ENCODE measurements around the gene MAGI3. TPM values are rescaled to one million over a fixed set of nuclear protein-coding genes. Genes with fewer than 3 reads are reported as not detected.

The MAGI3 gene
- polyA plus RNA-seq = under 1 TPM in 1 of 3 donors, not detected in 2; 0.15 TPM

- peaks cover 2 to 17% (median 11%) of the 10 kb centered on the region in 3 donors for H3K27me3 Mint-ChIP-seq (ENCODE audit: low read depth in 3 of 3)
- no peaks in the 10 kb centered on the region for H3K36me3 Mint-ChIP-seq
- H3K4me3 Mint-ChIP-seq = peak within 1 kb of the TSS; percentile 89 to 95 (median 92)
- peak within 1 kb of the TSS in 4 of 6 donors; percentile 25 to 75 (median 48) for H3K27ac Mint-ChIP-seq
- H3K9me3 Mint-ChIP-seq = peaks cover 0 to 3% (median 0%) of the 10 kb centered on the region in 6 donors
- peak; percentile 83 to 85 (median 84) for DNase-seq
- peaks cover 15 to 21% of the 10 kb centered on the region in 2 donors for H3K4me1 Mint-ChIP-seq
Observed at GRCh38 chr1:113389953-113390834, at the start of gene MAGI3. Gene MAGI3, plus strand, starts transcription at chr1:113390515. Its CDS starts 519 bp downstream, at chr1:113391034.

GRCh38 chr1:113353580-113353979 lies 36.7 kb upstream of the MAGI3 start:
- H3K4me3 Mint-ChIP-seq = no peak overlapping the region
- H3K27me3 Mint-ChIP-seq (ENCODE audit: low read depth in 3 of 3) = peaks cover 1 to 7% (median 3%) of the 10 kb centered on the region in 3 donors
- no peaks in the 10 kb centered on the region for H3K4me1 Mint-ChIP-seq
- peaks cover 0 to 3% (median 0%) of the 10 kb centered on the region in 6 donors for H3K9me3 Mint-ChIP-seq
- no peak overlapping the region for H3K27ac Mint-ChIP-seq
- H3K36me3 Mint-ChIP-seq = no peaks in the 10 kb centered on the region
- DNase-seq = no peak

GRCh38 chr1:113363935-113364334 lies 26.4 kb upstream of the MAGI3 start:
- Mint-ChIP-seq H3K27ac (no peak overlapping the region), H3K9me3 (no peaks in the 10 kb centered on the region), H3K4me3 (no peak overlapping the region), H3K4me1 (no peaks in the 10 kb centered on the region), H3K36me3 (no peaks in the 10 kb centered on the region), H3K27me3 (ENCODE audit: low read depth in 3 of 3) (peaks cover 3 to 13% (median 5%) of the 10 kb centered on the region in 3 donors)
- no peak for DNase-seq

- no peak for DNase-seq
- no peak overlapping the region for H3K4me3 Mint-ChIP-seq
- no peaks in the 10 kb centered on the region for H3K36me3 Mint-ChIP-seq
- peaks cover 0 to 3% (median 0%) of the 10 kb centered on the region in 6 donors for H3K9me3 Mint-ChIP-seq
- H3K27me3 Mint-ChIP-seq (ENCODE audit: low read depth in 3 of 3) = peaks cover 3 to 8% (median 5%) of the 10 kb centered on the region in 3 donors
- no peaks in the 10 kb centered on the region for H3K4me1 Mint-ChIP-seq
- H3K27ac Mint-ChIP-seq = no peak overlapping the region
Observed at GRCh38 chr1:113369040-113369439, 21.3 kb upstream of the MAGI3 start.

- peaks cover 0 to 3% (median 0%) of the 10 kb centered on the region in 6 donors for H3K9me3 Mint-ChIP-seq
- no peak overlapping the region for H3K4me3 Mint-ChIP-seq
- H3K27me3 Mint-ChIP-seq (ENCODE audit: low read depth in 3 of 3) = peaks cover 3 to 6% (median 3%) of the 10 kb centered on the region in 3 donors
- H3K36me3 Mint-ChIP-seq = no peaks in the 10 kb centered on the region
- H3K27ac Mint-ChIP-seq = no peak overlapping the region
- no peak for DNase-seq
- no peaks in the 10 kb centered on the region for H3K4me1 Mint-ChIP-seq
Observed at GRCh38 chr1:113369699-113370098, 20.6 kb upstream of the MAGI3 start.

GRCh38 chr1:113370868-113371267 lies 19.4 kb upstream of the MAGI3 start:
- H3K4me1 Mint-ChIP-seq = no peaks in the 10 kb centered on the region
- DNase-seq = no peak
- no peaks in the 10 kb centered on the region for H3K36me3 Mint-ChIP-seq
- H3K27me3 Mint-ChIP-seq (ENCODE audit: low read depth in 3 of 3) = peaks cover 3 to 6% (median 5%) of the 10 kb centered on the region in 3 donors
- H3K4me3 Mint-ChIP-seq = no peak overlapping the region
- peaks cover 0 to 3% (median 0%) of the 10 kb centered on the region in 6 donors for H3K9me3 Mint-ChIP-seq
- no peak overlapping the region for H3K27ac Mint-ChIP-seq

- DNase-seq = no peak
- no peak overlapping the region for H3K27ac Mint-ChIP-seq
- H3K9me3 Mint-ChIP-seq = peaks cover 0 to 3% (median 0%) of the 10 kb centered on the region in 6 donors
- no peak overlapping the region for H3K4me3 Mint-ChIP-seq
- H3K4me1 Mint-ChIP-seq = no peaks in the 10 kb centered on the region
- no peaks in the 10 kb centered on the region for H3K36me3 Mint-ChIP-seq
- H3K27me3 Mint-ChIP-seq (ENCODE audit: low read depth in 3 of 3) = peaks cover 0 to 10% (median 5%) of the 10 kb centered on the region in 3 donors
Observed at GRCh38 chr1:113372546-113372945, 17.8 kb upstream of the MAGI3 start.

- H3K4me1 Mint-ChIP-seq = no peaks in the 10 kb centered on the region
- no peak for DNase-seq
- H3K9me3 Mint-ChIP-seq = peaks cover 0 to 3% (median 0%) of the 10 kb centered on the region in 6 donors
- H3K4me3 Mint-ChIP-seq = no peak overlapping the region
- H3K27me3 Mint-ChIP-seq (ENCODE audit: low read depth in 3 of 3) = peaks cover 0 to 10% (median 5%) of the 10 kb centered on the region in 3 donors
- no peak overlapping the region for H3K27ac Mint-ChIP-seq
- no peaks in the 10 kb centered on the region for H3K36me3 Mint-ChIP-seq
Observed at GRCh38 chr1:113373644-113374043, 16.7 kb upstream of the MAGI3 start.

- H3K4me3 Mint-ChIP-seq = no peak overlapping the region
- H3K27ac Mint-ChIP-seq = no peak overlapping the region
- no peak for DNase-seq
- no peaks in the 10 kb centered on the region for H3K4me1 Mint-ChIP-seq
- H3K36me3 Mint-ChIP-seq = no peaks in the 10 kb centered on the region
- H3K9me3 Mint-ChIP-seq = no peaks in the 10 kb centered on the region
- peaks cover 0 to 11% (median 5%) of the 10 kb centered on the region in 3 donors for H3K27me3 Mint-ChIP-seq (ENCODE audit: low read depth in 3 of 3)
Observed at GRCh38 chr1:113375878-113376277, 14.4 kb upstream of the MAGI3 start.

GRCh38 chr1:113380075-113380474 lies 10.2 kb upstream of the MAGI3 start:
- Mint-ChIP-seq H3K36me3 (no peaks in the 10 kb centered on the region), H3K27me3 (ENCODE audit: low read depth in 3 of 3) (peaks cover 5 to 16% (median 5%) of the 10 kb centered on the region in 3 donors), H3K27ac (no peak overlapping the region), H3K4me1 (no peaks in the 10 kb centered on the region), H3K9me3 (no peaks in the 10 kb centered on the region), H3K4me3 (no peak overlapping the region)
- DNase-seq = no peak

- Mint-ChIP-seq H3K4me1 (peaks cover 15 to 21% of the 10 kb centered on the region in 2 donors), H3K27ac (no peak overlapping the region), H3K27me3 (ENCODE audit: low read depth in 3 of 3) (peaks cover 0 to 18% (median 11%) of the 10 kb centered on the region in 3 donors), H3K36me3 (no peaks in the 10 kb centered on the region), H3K4me3 (peak overlapping the region in 2 of 5 donors; percentile 89 to 92), H3K9me3 (peaks cover 0 to 3% (median 0%) of the 10 kb centered on the region in 6 donors)
- DNase-seq = no peak
Observed at GRCh38 chr1:113388017-113388620, 2.2 kb upstream of the MAGI3 start.

- peaks cover 0 to 3% (median 0%) of the 10 kb centered on the region in 6 donors for H3K9me3 Mint-ChIP-seq
- DNase-seq = peak in 1 of 3 donors; percentile 2
- H3K4me1 Mint-ChIP-seq = peaks cover 15 to 21% of the 10 kb centered on the region in 2 donors
- H3K27me3 Mint-ChIP-seq (ENCODE audit: low read depth in 3 of 3) = peaks cover 0 to 14% (median 10%) of the 10 kb centered on the region in 3 donors
- no peak overlapping the region for H3K27ac Mint-ChIP-seq
- no peaks in the 10 kb centered on the region for H3K36me3 Mint-ChIP-seq
- peak overlapping the region; percentile 89 to 95 (median 92) for H3K4me3 Mint-ChIP-seq
Observed at GRCh38 chr1:113388621-113389358, 1.5 kb upstream of the MAGI3 start.

- H3K27ac Mint-ChIP-seq = peak overlapping the region in 2 of 6 donors; percentile 24 to 27
- peak in 1 of 3 donors; percentile 3 for DNase-seq
Observed at GRCh38 chr1:113389359-113389952, 859 bp upstream of the MAGI3 start.

More at GRCh38 chr1:113389359-113389952, 859 bp upstream of the MAGI3 start:
- Mint-ChIP-seq H3K4me3 (peak overlapping the region; percentile 89 to 95 (median 92)), H3K4me1 (peaks cover 15 to 21% of the 10 kb centered on the region in 2 donors), H3K27me3 (ENCODE audit: low read depth in 3 of 3) (peaks cover 2 to 17% (median 11%) of the 10 kb centered on the region in 3 donors), H3K9me3 (peaks cover 0 to 3% (median 0%) of the 10 kb centered on the region in 6 donors), H3K36me3 (no peaks in the 10 kb centered on the region)
